SW 1271 (cell line): ENCODE results near the gene KCNH2.

ENCODE experiments used
- DNase-seq, 2 experiments: peaks; one replicate each; lab custom pipeline; 2025; lab: John Stamatoyannopoulos, UW

KCNH2 gene

GRCh38 chr7:150904011-150904909 lies 73.9 kb downstream of the KCNH2 start:
- DNase-seq, result no peak

- no peak for DNase-seq
Observed at GRCh38 chr7:150903606-150904005, 74.5 kb downstream of the KCNH2 start.

- no peak for DNase-seq
Observed at GRCh38 chr7:150902078-150903033, 75.8 kb downstream of the KCNH2 start.

- no peak for DNase-seq
Observed at GRCh38 chr7:150901160-150902035, 76.7 kb downstream of the KCNH2 start.

- no peak for DNase-seq
Observed at GRCh38 chr7:150900675-150901074, 77.4 kb downstream of the KCNH2 start.

GRCh38 chr7:150898475-150899011 lies 79.6 kb downstream of the KCNH2 start:
- peak in 1 of 2 experiments; percentile 47 for DNase-seq

- no peak for DNase-seq
Observed at GRCh38 chr7:150897502-150898474, 80.3 kb downstream of the KCNH2 start.

- no peak for DNase-seq
Observed at GRCh38 chr7:150896562-150897209, 81.4 kb downstream of the KCNH2 start.

- DNase-seq, result no peak
Observed at GRCh38 chr7:150895809-150896208, 82.3 kb downstream of the KCNH2 start.
